ENCODE results near the gene OTOP3. TPM values are rescaled to one million over a fixed set of nuclear protein-coding genes. Genes with fewer than 3 reads are reported as not detected.

Gene OTOP3
- total RNA-seq, 1 experiment from 2014 or later: not detected

GRCh38 chr17:74946641-74947040, 10.9 kb downstream of the OTOP3 start:
- Mint-ChIP-seq H3K4me3 (no peak overlapping the region), H3K27me3 (ENCODE audit: low read depth) (peaks cover 10% of the 10 kb centered on the region), H3K27ac (no peak overlapping the region), H3K4me1 (peaks cover 19% of the 10 kb centered on the region), H3K9me3 (no peaks in the 10 kb centered on the region), H3K36me3 (no peaks in the 10 kb centered on the region)
- DNase-seq (ENCODE audit: low spot score) (no peak), ATAC-seq (no peak)
- ChIA-PET POLR2A (no interaction called here), CTCF (interaction anchor here (0.6 to 5.9 kb wide), 6 partner anchors 11 to 41 kb away, joined by 3 to 56 read pairs (median 4); partner anchors contain the start of genes CDR2L and OTOP3)
- TF ChIP-seq ZNF512 (CRISPR knock-in tag; IDR thresholded peaks at IDR 0.05; ENCODE audit: borderline replicate concordance): no peak
- TF ChIP-seq MLX (CRISPR knock-in tag; IDR thresholded peaks at IDR 0.05): no peak
- no peak for TF ChIP-seq ZNF121 (CRISPR knock-in tag; IDR thresholded peaks at IDR 0.05)
- TF ChIP-seq ZMAT4 (CRISPR knock-in tag; IDR thresholded peaks at IDR 0.05): no peak

- DNase-seq (ENCODE audit: low spot score): no peak
- CTCF ChIA-PET: interaction anchor here (1.1 to 5.9 kb wide), 5 partner anchors 11 to 40 kb away, joined by 3 to 56 read pairs (median 4); partner anchors contain the start of genes CDR2L and OTOP3
Observed at GRCh38 chr17:74947041-74947754, 11.5 kb downstream of the OTOP3 start.

More at GRCh38 chr17:74947041-74947754, 11.5 kb downstream of the OTOP3 start:
- H3K4me3 Mint-ChIP-seq: no peak overlapping the region
- H3K36me3 Mint-ChIP-seq: no peaks in the 10 kb centered on the region
- H3K27me3 Mint-ChIP-seq (ENCODE audit: low read depth): peaks cover 8% of the 10 kb centered on the region
- H3K27ac Mint-ChIP-seq: no peak overlapping the region
- ATAC-seq: no peak
- no peaks in the 10 kb centered on the region for H3K9me3 Mint-ChIP-seq
- TF ChIP-seq NR3C1 (CRISPR knock-in tag; conservative IDR thresholded peaks at IDR 0.05; ENCODE audit: low read depth) (no peak), GTF2I (CRISPR knock-in tag; conservative IDR thresholded peaks at IDR 0.05) (no peak), ZNF232 (CRISPR knock-in tag; IDR thresholded peaks at IDR 0.05) (no peak), CDX4 (CRISPR knock-in tag; IDR thresholded peaks at IDR 0.05; ENCODE audit: borderline replicate concordance) (no peak), TEAD1 (CRISPR knock-in tag; IDR thresholded peaks at IDR 0.05) (no peak), TP53 (CRISPR knock-in tag; IDR thresholded peaks at IDR 0.05) (no peak), ZNF138 (CRISPR knock-in tag; conservative IDR thresholded peaks at IDR 0.05) (no peak), SOX15 (CRISPR knock-in tag; IDR thresholded peaks at IDR 0.05) (no peak), PREB (CRISPR knock-in tag; IDR thresholded peaks at IDR 0.05; ENCODE audit: borderline replicate concordance) (no peak), PRDM15 (CRISPR knock-in tag; IDR thresholded peaks at IDR 0.05) (no peak), CBFB (CRISPR knock-in tag; IDR thresholded peaks at IDR 0.05; ENCODE audit: low read depth) (no peak), ZNF317 (CRISPR knock-in tag; IDR thresholded peaks at IDR 0.05; ENCODE audit: borderline replicate concordance, low read depth) (no peak)
- POLR2A ChIA-PET: interaction anchor here (0.6 kb wide), 1 partner anchor 13 kb away, joined by 5 read pairs; no protein-coding TSS in a partner anchor
- H3K4me1 Mint-ChIP-seq: peaks cover 20% of the 10 kb centered on the region
